NCI-H187 treated with DMSO at 0.1 percent for 48 hours (cell line): ENCODE measurements around the gene PFKL.
"Not testable (repeated sequence)": the region's sequence is repeated elsewhere in the genome, so short reads cannot be mapped to it uniquely, and the experiment has no call there.

ENCODE experiments used
- DNase-seq: peaks from one replicate; lab custom pipeline; 2025; lab: John Stamatoyannopoulos, UW

PFKL gene

DNA sequence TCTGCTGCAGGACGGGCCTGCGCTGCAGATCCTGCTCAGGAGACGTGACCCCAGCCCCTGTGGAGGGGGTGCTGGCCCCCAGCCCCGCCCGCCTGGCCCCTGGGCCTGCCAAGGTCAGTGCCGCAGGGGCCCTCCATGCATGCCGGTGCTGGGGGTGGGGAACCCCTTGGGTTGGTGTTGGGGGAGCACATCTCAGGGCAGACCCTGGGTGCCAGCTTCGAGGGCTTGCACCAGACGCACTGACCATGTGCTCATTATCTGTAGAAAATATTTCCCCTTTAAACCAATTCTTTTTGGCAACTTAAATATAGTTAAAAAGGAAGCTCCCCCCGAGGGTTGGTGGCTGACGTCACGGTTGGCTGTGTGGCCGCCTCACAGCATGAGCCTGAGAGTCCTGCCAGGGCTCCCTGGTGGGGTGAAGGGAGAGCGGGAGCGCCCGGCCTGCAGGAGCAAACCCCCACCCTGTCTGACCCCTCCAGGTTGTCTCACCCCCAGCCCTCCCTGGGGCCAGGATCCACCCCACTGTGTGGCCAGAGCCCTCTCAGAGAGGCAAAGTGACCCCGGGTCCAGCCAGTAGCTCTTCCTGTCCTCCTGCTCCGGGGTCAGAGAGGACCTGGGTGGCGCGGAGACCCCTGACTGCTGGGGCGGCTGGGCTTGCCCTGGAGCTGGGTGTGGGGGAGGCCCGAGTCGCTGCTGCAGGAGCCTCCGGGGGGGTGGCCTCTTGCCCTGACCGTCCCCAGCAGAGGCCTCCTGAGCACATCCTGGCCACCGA is 5.3 kb upstream of the PFKL start:
- DNase-seq: no peak

GRCh38 chr21:44295163-44295573 is 4.7 kb upstream of the PFKL start:
- DNase-seq: no peak

DNA sequence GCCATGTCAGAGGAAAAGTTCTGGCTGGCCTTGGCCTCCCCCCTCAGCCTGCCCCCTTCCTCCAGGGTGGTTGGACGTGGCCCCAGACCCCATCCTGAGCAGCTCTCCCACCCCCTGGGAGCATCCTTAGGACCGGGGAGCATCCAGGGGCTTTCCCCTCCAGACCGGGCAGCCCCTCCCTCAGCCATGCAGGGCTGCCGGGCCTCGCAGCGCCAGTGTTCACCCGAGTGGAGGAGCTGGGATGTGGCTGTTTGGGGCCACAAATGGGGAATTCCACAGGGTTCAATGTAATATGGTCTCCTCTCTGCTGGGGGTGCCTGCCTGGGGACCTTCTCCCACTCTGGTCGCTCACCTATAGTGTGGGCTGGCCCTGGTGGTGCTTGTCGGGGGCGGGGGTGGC is 4.2 kb upstream of the PFKL start:
- no peak for DNase-seq

DNA sequence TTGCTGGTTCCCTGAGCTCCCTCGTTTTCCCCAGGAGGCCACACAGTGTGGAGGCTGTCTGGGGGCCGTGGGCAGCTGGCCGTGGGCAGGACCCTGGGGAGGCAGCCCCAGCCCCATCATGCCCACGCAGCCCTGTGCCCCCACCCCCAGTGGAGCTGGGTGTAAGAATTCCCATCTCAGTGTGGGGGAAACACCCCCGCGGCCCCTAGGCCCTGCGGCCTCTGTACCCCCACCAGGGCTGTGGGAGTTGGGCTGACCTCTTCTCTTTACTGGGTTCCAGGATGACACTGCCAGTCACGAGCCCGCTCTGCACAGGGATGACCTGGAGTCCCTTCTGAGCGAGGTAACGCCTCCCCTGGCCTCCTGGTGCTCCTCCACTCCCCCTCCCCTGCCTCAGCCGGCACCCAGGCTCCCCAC is 3.7 kb upstream of the PFKL start:
- no peak for DNase-seq

DNA sequence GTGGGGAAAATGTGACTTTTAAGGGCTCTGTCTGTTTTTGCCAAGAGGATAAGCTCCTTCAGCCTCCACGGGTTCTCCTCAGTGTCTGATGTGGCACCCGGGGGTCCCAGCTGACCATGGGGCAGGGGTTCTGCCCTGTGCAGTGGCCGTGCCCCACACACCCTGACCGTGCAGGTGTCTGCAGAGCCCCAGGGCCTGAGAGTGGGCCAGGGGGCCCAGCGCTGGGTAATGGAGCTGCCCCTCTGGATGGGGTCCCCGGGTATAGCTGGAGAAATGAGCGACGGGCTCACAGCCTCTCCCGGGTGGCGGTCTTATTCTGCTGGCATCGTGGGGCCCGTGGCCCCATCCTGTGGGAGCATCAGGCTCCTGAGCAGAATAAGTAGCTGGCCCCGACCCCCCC is 2.9 kb upstream of the PFKL start:
- DNase-seq: no peak

DNA sequence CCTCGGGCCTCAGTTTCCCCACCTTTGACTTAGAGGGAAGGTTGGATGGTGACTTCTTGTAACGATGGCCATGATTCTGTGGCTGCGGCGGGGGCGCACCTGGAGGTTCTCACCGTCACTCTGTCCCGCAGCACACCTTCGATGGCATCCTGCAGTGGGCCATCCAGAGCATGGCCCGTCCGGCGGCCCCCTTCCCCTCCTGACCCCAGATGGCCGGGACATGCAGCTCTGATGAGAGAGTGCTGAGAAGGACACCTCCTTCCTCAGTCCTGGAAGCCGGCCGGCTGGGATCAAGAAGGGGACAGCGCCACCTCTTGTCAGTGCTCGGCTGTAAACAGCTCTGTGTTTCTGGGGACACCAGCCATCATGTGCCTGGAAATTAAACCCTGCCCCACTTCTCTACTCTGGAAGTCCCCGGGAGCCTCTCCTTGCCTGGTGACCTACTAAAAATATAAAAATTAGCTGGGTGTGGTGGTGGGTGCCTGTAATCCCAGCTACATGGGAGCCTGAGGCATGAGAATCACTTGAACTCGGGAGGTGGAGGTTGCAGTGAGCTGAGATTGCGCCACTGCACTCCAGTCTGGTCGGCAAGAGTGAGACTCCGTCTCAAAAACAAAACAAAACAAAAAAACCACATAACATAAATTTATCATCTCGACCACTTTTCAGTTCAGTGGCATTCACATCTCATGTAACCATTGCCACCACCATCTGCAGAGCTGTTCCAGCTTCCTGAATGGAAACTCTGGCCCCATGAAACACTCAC is 2.1 kb upstream of the PFKL start:
- DNase-seq: peak; percentile 48

DNA sequence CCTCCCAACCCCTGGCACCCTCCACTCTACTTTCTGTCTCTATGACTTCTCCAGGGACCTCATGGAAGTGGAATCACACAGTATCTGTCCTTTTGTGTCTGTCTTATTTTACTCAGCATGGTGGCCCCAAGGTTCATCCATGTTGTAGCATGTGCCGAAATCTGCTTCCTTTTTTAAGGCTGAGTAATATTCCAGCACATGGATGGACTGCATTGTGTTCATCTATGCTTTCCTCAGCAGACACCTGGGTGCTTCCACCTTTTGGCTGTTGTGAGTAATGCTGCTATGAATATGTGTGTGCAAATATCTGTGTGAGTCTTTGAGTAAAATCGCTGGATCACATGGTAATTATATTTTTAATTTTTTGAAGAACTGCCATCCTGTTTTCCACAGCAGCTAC is 1.6 kb upstream of the PFKL start:
- no peak for DNase-seq

DNA sequence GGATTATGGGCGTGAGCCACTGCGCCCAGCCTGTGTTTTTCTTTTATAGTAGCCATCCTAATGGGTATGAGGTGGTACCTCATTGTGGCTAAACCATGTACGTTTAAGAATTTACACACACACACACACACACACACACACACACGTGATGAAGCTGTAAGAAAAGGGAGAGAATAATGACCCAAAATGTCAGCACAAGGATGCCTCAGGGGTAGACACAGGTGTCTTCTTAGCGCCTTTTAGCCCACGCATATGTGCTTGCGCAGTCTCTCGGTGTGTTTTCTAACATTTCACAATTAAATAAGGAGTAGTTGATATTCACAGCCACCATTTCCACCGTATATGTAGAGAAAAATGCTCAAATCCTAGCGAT is 782 bp upstream of the PFKL start:
- DNase-seq: no peak

- DNase-seq: no peak
Measured at GRCh38 chr21:44300262-44300959, 558 bp downstream of the PFKL start.

DNA sequence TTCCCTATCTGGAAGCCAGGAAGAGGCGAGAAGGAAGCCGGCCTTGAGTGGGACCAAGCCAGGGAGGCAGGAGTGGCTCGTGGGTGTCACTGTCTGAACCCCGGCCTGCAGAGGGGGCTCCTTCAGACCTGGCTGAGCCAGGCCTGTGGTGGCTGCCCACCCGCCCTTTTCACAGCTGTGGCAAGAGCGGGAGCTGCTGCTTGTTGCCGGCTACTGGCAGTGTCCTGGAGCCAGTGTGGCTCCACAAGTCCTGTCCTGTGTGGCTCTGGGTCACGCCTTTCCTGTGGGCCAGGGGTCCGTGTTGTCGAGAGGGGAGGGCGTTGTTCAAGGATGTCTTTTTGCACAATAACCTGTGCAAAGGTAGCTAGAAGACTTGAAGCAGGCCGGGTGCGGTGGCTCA is 1.3 kb downstream of the PFKL start:
- DNase-seq: no peak

DNA sequence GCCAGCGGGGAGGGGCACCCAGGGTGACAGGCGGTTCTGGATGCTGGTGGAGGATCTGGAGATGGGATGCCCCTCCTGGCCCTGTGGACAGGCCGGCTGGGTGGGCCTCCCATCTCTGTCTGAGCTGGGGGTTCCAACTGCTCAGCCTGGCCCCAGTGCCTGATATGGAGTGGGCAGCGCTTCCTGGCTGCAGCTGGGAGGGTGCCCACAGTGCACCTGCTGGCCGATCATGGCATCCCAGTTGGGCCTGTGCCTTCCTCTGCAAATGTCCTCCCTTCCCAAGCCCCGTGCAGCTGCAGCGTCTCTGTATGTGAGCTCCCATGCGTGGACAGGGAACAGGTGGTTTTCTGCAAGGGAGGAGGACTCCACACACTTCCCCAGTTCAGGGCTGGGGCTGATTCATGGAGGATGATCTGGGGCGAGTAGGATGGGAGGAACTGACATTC is 2.1 kb downstream of the PFKL start:
- no peak for DNase-seq

DNA sequence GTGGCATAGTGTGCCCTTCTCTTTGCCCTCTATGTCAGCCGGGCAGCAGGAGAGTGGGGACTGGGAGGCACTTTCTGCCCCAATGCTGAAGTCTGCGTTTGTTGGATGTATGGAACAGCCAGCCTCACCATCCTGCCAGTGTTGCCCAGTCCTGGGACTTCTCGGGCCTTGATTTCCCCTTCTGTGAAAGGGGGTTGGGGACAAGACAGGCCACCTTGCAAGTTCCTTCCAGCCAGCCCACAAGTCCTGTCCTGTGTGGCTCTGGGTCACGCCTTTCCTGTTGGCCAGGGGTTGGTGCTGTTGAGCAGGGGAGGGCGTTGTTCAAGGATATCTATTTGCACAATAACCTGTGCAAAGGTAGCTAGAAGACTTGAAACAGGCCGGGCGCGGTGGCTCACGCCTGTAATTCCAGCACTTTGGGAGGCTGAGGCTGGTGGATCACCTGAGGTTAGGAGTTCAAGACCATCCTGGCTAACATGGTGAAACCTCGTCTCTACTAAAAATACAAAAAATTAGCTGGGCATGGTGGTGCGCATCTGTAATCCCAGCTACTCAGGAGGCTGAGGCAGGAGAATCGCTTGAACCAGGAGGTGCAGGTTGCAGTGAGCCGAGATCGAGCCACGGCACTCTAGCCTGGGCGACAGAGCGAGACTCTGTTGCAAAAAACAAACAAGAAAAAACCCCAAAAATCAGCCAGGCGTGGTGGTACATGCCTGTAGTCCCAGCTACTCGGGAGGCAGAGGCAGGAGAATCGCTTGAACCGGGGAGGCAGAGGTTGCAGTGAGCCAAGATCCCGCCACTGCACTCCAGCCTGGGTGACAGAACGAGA is 2.9 kb downstream of the PFKL start:
- not testable (repeated sequence) for DNase-seq

DNA sequence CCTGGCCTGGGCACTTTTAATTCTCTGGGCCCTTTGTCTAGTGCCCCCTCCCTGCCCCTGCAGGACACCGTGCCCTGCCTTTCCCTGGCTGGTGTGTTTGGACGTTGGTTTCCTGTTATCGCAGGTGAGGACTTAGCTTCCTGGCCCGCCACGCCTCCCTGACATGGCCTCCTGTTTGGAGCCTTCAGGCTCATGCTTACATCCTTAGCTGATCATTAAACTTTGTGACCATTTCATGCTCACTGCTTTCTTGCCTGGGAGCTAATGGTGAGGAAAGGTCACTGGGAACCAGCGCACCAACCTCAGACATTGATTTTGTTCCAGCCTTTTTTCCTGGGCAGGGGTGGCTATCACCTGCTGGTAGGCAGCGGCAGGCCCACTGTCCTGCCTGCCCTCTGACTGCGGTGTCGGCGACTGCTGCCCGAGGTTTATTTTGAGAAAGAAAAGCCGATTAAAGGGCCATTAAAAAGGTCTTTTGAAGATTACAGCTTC is 3.7 kb downstream of the PFKL start:
- no peak for DNase-seq

DNA sequence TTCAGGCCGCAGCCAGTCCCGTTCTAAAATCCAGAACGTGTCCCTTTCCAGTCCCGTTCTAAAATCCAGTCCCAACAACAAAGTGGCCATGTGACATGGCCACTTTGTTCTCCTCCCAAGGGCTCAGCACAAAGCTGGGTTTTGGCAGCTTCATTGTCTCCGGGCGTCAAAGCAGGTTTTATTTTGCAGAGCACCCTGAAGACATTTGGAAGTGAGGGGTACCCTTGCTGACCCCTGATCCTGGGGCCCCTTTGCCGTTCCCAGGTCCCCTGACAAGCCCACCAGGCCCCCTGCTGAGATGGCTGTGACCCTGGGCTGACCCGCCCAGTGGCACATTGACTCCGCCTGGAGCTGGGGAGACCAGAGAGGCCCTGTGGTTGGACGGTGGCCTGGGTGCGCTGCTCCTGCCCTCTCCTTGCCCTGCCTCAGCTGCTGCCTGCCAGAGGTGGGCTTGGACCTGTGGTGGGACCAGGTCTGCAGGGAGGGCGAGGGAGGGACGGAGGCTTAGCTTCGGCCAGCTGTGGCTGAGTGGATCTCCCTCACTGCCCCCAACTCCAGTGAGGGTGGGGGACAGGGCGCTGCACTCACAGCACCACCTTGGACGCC is 4.3 kb downstream of the PFKL start:
- no peak for DNase-seq

DNA sequence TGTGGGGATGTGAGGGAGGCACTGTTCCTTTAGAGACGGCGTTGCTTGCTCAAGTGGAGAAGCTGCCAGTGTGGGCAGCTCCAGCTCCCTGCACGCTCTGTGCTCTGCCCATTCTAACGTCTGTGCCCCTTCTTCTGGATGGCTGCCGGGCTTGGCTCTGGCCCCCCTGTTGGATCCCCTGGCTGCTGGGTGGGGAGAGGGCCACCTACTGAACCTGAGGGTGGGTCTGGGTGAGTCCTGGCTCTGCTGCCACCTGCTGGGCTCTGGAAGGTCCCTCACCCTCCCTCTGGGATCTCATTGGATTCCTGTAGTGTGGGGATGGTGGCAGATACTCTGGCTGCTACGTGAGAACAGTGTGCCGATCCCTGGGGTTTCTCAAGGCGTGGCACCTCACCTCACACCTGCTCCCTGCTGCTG is 5.0 kb downstream of the PFKL start:
- DNase-seq: no peak

GRCh38 chr21:44305691-44306090 is 5.8 kb downstream of the PFKL start:
- DNase-seq: no peak

GRCh38 chr21:44306936-44307704 is 7.3 kb downstream of the PFKL start:
- no peak for DNase-seq

GRCh38 chr21:44310628-44311507 is 11.0 kb downstream of the PFKL start:
- no peak for DNase-seq

- DNase-seq: no peak
Measured at GRCh38 chr21:44312089-44312488, 12.2 kb downstream of the PFKL start.

DNA sequence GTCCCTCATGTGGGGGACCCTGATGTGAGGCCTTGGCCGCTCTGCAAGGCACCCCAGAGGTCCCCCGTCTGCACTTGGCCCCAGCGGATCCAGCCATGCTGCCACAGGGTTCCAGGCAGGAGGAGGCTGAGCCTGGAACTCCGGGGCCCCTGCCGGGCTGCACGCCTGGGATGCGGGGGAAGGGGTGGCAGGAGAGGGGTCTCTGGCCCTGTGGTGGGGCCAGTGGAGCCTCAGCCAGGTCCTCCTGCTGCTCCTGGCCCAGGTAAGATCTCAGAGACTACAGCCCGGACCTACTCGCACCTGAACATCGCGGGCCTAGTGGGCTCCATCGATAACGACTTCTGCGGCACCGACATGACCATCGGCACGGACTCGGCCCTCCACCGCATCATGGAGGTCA is 12.9 kb downstream of the PFKL start:
- no peak for DNase-seq
